Measurements from ENCODE around the gene GDF9.
A peak's percentile ranks its signal among the peaks of the same experiment; 100 is the strongest.

Gene GDF9

DNA sequence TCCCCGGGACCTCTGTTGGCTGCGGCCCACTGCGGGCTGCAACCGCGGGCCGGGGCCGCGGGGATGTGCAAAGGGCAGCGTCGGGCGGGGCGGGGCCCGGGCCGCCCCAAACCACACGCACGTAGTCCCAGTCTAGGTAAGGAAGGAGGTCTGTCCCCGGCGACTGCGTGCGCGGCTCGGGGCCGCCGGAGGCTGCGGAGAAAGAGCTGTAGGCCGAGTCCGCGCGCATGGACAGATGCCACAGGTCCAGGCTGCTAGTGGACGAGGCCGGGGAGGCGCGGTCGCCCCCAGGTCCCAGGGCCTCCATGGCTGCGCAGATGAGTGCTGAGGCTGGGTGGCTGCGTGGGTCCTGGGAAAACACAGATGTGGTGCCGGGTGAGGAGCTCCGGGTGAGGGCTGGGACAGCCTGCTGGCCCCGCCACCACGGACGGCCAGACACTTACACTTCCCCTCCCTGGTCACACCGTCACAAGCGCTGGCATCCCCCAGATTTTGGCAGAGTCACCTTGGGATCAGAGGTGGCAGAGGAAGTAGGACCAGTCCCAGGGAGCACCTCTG lies 40.4 kb downstream of the GDF9 start:
- TF ChIP-seq, protein P1, sequence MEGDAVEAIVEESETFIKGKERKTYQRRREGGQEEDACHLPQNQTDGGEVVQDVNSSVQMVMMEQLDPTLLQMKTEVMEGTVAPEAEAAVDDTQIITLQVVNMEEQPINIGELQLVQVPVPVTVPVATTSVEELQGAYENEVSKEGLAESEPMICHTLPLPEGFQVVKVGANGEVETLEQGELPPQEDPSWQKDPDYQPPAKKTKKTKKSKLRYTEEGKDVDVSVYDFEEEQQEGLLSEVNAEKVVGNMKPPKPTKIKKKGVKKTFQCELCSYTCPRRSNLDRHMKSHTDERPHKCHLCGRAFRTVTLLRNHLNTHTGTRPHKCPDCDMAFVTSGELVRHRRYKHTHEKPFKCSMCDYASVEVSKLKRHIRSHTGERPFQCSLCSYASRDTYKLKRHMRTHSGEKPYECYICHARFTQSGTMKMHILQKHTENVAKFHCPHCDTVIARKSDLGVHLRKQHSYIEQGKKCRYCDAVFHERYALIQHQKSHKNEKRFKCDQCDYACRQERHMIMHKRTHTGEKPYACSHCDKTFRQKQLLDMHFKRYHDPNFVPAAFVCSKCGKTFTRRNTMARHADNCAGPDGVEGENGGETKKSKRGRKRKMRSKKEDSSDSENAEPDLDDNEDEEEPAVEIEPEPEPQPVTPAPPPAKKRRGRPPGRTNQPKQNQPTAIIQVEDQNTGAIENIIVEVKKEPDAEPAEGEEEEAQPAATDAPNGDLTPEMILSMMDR (conservative IDR thresholded peaks at IDR 0.05; ENCODE audit: low read depth, low read length), result no peak
- H3K4me3 ChIP-seq (ENCODE audit: low read depth, low read length), result peak overlapping the region; percentile 10
- DNase-seq (ENCODE audit: low read depth), result no peak

DNA sequence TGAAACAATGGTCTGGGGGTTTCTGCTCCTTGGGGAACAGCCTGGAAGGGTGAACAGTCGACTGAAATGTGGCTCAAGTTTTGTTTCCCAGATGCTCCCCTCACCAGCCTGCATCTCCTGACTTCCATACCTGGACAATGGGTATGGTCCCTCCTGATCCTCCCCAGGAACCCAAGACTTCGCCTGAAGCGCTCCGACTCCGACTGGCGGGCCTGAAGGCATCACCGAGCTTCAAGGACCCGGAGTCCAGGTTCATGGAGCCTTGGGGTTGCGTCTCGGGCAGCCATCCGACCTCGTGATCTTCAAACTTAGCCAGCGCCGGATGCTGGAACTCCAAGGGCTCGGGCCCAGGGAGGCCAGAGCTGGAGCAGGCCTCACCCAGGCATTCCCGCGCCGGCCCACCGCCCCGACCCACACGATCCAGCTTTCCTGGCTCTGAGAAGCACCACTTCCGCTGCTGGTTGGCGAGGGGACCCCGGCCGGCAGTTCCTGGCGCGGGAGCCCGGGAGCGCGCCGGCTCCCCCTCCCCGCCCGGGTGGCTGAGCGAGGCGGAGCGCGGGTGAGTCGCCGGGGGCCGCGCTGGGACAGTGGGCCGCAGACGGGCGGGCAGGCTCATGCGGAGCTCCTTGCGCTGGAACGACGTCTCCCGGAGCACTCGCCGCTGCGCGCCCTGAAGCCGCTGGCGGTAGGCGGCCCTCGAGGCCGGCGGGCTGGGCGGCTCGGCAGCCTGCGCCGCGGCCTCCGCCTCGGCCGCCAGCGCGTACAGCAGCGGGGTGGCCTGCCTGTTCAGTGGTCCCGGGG lies 41.0 kb downstream of the GDF9 start:
- H3K4me3 ChIP-seq (ENCODE audit: low read depth, low read length), result peak overlapping the region; percentile 10
- no peak for DNase-seq (ENCODE audit: low read depth)
- TF ChIP-seq, protein P1 (conservative IDR thresholded peaks at IDR 0.05; ENCODE audit: low read depth, low read length), result no peak

DNA sequence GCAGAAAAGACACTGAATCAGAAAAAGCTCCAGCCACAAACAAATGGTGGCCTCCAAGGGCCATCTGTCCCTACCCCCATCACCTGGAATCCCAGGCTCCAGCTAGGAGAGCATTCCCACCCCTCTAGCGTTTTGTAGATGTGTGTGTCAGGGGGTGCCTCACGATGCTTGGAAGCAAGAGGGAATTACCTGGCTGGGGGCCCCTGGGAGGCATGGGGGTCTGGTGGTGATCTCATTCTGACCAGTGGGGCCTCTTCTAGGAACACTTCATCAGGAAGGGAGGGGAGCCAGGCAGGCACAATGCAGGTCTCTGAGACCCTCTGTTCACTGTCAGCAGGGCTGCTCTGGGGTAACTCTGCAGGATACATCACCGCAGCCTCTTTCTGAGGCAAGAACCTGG lies 41.8 kb downstream of the GDF9 start:
- DNase-seq (ENCODE audit: low read depth), result no peak

DNA sequence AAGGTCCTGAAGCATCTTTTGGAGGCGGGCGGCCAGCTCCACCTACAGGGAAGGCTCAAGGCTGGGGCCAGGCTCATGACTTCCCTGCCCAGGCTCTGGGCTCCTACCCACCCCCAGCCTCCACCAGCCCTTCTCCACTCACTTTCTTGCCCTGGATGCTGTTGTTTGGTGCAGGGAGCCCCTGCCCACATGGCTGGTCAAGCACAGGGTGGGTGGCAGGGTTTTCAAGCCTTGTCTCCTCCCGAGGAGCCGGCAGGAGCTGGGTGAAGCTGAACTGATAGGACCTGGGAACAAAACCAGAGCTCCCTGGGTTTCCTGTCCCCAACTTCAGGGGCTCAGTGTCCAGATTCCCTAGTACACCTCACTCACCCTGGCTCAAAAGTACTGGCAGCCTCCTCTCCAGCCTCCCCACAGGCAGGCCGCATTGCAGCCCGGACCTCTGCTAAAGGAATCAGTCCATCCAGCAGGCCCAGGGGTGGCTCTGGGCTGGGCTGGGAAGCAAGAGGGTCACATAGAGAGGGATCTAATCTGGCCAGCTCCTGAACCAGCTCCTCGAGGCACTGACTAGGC lies 42.7 kb downstream of the GDF9 start:
- no peak for DNase-seq (ENCODE audit: low read depth)
- peak overlapping the region; percentile 47 for H3K4me3 ChIP-seq (ENCODE audit: low read depth, low read length)
- TF ChIP-seq, protein P1 (conservative IDR thresholded peaks at IDR 0.05; ENCODE audit: low read depth, low read length), result no peak

More for the DNA sequence above, 41.8 kb downstream of the GDF9 start:
- no peak overlapping the region for H3K4me3 ChIP-seq (ENCODE audit: low read depth, low read length)
- TF ChIP-seq, protein P1 (conservative IDR thresholded peaks at IDR 0.05; ENCODE audit: low read depth, low read length), result no peak

DNA sequence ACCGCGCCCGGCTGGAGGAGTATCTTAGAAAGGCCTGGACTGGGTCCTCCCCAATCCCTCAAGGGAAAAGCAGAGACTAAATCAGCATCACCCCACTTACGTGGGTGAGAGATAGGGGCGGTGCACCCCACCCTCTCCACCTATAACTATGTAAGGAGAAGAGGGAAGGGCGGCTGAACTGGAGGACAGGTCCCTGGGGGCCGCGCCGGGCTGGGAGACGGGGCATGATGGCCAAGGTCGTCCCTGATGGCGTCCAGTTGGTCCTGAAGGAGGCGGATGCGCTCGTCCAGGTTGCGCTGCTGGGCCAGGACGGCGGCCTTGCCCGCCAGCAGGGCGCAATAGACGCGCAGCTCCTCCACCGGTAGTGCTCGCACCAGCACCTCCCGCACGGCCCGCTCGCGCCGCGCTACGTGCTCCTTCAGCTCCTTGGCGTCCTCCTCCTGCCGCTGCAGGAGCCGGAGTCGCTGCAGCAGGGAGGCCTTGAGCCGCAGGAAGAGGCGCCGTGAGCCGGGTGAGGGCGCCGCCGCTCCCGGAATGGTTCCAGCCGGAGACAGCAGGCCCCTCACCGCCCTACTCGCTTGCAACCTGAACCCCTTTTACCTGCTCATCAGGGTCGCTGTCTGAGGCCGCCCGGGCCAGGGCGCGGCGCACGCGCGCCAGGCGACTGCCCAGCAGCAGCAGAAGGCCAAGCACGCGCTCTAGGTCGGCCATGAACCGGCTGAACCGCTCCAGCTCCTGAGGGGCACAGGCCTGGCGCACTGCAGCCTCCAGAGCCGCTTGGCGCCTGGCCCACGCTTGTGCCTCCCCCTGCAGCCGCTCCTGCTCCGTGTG lies 43.4 kb downstream of the GDF9 start:
- TF ChIP-seq, protein P1 (conservative IDR thresholded peaks at IDR 0.05; ENCODE audit: low read depth, low read length), result peak; percentile 16
- H3K4me3 ChIP-seq (ENCODE audit: low read depth, low read length), result peak overlapping the region; percentile 47
- peak; percentile 57 for DNase-seq (ENCODE audit: low read depth)

DNA sequence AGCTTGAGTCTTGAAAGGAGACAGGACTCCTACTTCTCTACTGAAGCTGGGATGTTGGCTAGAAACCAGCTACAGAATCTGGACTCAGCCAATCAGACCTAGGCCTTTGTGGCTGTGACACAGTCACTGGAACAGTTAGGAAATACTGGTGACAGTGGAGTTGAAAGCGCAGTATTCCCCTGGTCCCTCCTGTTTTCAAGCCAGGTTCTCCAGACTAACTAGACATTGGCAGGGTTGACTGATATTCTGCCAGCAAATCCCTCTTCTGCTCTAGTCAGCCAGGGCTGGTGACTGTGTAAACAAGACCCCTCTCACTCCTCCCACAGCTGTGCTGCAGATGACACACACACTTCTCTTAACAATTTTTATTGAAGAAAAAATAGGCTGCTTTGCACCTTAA lies 44.5 kb downstream of the GDF9 start:
- no peak overlapping the region for H3K4me3 ChIP-seq (ENCODE audit: low read depth, low read length)
- TF ChIP-seq, protein P1 (conservative IDR thresholded peaks at IDR 0.05; ENCODE audit: low read depth, low read length), result no peak
- no peak for DNase-seq (ENCODE audit: low read depth)
